ENCODE data around the gene YWHAG. TPM values are rescaled to one million over a fixed set of nuclear protein-coding genes. Genes with fewer than 3 reads are reported as not detected.
A peak's percentile ranks its signal among the peaks of the same experiment; 100 is the strongest.

YWHAG gene
- total and polyA plus RNA-seq, 9 of the 15 experiments (the other 6 are each of a cell fraction or from before 2014, with no cell fraction given): 30.4 to 246 (median 94.5) TPM

- TF ChIP-seq MTA3 (IDR thresholded peaks at IDR 0.05; ENCODE audit: borderline replicate concordance): peak; percentile 80; the same call in 1 of the 2 replicates
- TF ChIP-seq ID3 (CRISPR knock-in tag; IDR thresholded peaks at IDR 0.05): no peak
- 0 out of 2 replicates have a peak, but pooled peaks have one; percentile 38 for TF ChIP-seq ID3 (tag; IDR thresholded peaks at IDR 0.05)
- TF ChIP-seq SMAD4 (CRISPR knock-in tag; conservative IDR thresholded peaks at IDR 0.05): 0 out of 2 replicates have a peak, but pooled peaks have one; percentile 37
- no peak for TF ChIP-seq OTX1 (CRISPR knock-in tag; IDR thresholded peaks at IDR 0.05)
- TF ChIP-seq HNRNPLL (IDR thresholded peaks at IDR 0.05; ENCODE audit: low read depth, low read length, poor library complexity, severe bottlenecking): no peak
- TF ChIP-seq ZC3H11A (IDR thresholded peaks at IDR 0.05; ENCODE audit: low read depth, low read length): peak; percentile 58; the same call in 1 of the 2 replicates
- TF ChIP-seq POLR3A (IDR thresholded peaks at IDR 0.05; ENCODE audit: borderline replicate concordance, extremely low read depth, insufficient read depth, insufficient read length): no peak
- TF ChIP-seq PBX2 (CRISPR knock-in tag; IDR thresholded peaks at IDR 0.05; ENCODE audit: low read depth): no peak
- TF ChIP-seq PBX2 (tag; conservative IDR thresholded peaks at IDR 0.05; ENCODE audit: low read depth): peak; percentile 83
- TF ChIP-seq RFX5 (IDR thresholded peaks at IDR 0.05; ENCODE audit: low read depth, low read length): peak; percentile 60; the same call in 1 of the 2 replicates
- peak; percentile 67; the same call in 1 of the 2 replicates for TF ChIP-seq SPI1 (IDR thresholded peaks at IDR 0.05; ENCODE audit: borderline replicate concordance, low read depth, low read length)
- TF ChIP-seq ATF3 (IDR thresholded peaks at IDR 0.05): no peak
- peak; percentile 81; the same call in 1 of the 2 replicates for TF ChIP-seq ATF3 (CRISPR knock-in tag; conservative IDR thresholded peaks at IDR 0.05)
- TF ChIP-seq KLF10 (CRISPR knock-in tag; IDR thresholded peaks at IDR 0.05): no peak
- peak; percentile 63; the same call in 1 of the 2 replicates for TF ChIP-seq ZNF24 (IDR thresholded peaks at IDR 0.05)
- TF ChIP-seq PHB2 (IDR thresholded peaks at IDR 0.05; ENCODE audit: low read depth): no peak
- TF ChIP-seq HINFP (tag; conservative IDR thresholded peaks at IDR 0.05; ENCODE audit: low read depth): no peak
- TF ChIP-seq PML (IDR thresholded peaks at IDR 0.05; ENCODE audit: low read length): peak; percentile 56; the same call in 1 of the 2 replicates
- no peak for TF ChIP-seq RBM17 (IDR thresholded peaks at IDR 0.05; ENCODE audit: borderline replicate concordance, low read depth, low read length)
- no peak for TF ChIP-seq PCBP2 (IDR thresholded peaks at IDR 0.05; ENCODE audit: low read depth, low read length, poor library complexity, severe bottlenecking)
- no peak for TF ChIP-seq BRD9 (IDR thresholded peaks at IDR 0.05; ENCODE audit: low read depth, partially characterized antibody)
- no peak for TF ChIP-seq ZNF311 (CRISPR knock-in tag; IDR thresholded peaks at IDR 0.05)
- TF ChIP-seq TARDBP (IDR thresholded peaks at IDR 0.05): peak; percentile 77; the same call in 1 of the 2 replicates
These were observed 44.6 kb downstream of the YWHAG start (continued) for GRCh38 chr7:76314042-76314721.
